HCT116 (cell line): Measurements from ENCODE around the gene PLVAP. TPM values are rescaled to one million over a fixed set of nuclear protein-coding genes. Genes with fewer than 3 reads are reported as not detected.

Experiments
- ATAC-seq: fragments of 200-7000 bp; cut with Tn5 transposase; 2 replicates; pipeline ENCODE4 v1.9.1; 2020; ENCODE audit warnings: mild to moderate bottlenecking, moderate library complexity
- BruUV-seq: library from RNA; stranded (reverse); fragments of 400-500 nt; replicated peaks from 2 replicates; lab custom pipeline; 2021; lab: Mats Ljungman, UMichigan
- CTCF ChIA-PET: fragments of 300-600 bp; sonication (Branson Sonifier 250); formaldehyde crosslinking; loops from one replicate; lab custom pipeline; 2021; ENCODE audit warnings: antibody characterized with exemption; lab: Charles Lee
- POLR2A ChIA-PET: fragments of 300-600, 350-600 bp; sonication (Branson Sonifier 250); formaldehyde crosslinking; loops from one replicate; lab custom pipeline; 2021; ENCODE audit warnings: antibody characterized with exemption; lab: Charles Lee
- RAD21 ChIA-PET, 2 experiments: fragments of 300-600 bp; sonication (Branson Sonifier 250); formaldehyde crosslinking; loops; one replicate each; lab custom pipeline; 2023; ENCODE audit warnings: low total read pairs in 2 of 2; ENCODE audit not compliant: uncharacterized antibody in 2 of 2, unreplicated experiment in 2 of 2, low non-redundant PET in 1 of 2; lab: Charles Lee
- DNase-seq: peaks from one replicate; pipeline ENCODE4 v3.0.0-alpha.2; 2010; ENCODE audit warnings: low read depth, low spot score
- H2AFZ ChIP-seq: fragments of 200-600 bp; shearing (Covaris generic), sonication (generic); 2 replicates; pipeline ENCODE4 v1.6.1; 2017; ENCODE audit warnings: low read depth, mixed run types, mixed read lengths, antibody characterized with exemption, low read length; ENCODE audit not compliant: poor library complexity, severe bottlenecking
- H3K27ac ChIP-seq: 2 replicates; pipeline ENCODE4 v1.5.1; 2012; ENCODE audit warnings: low read depth, low read length
- H3K27me3 ChIP-seq: fragments of 200-600 bp; sonication (generic); 2 replicates; pipeline ENCODE4 v1.6.1; 2016; ENCODE audit warnings: mixed run types, low read length, mixed read lengths; ENCODE audit not compliant: insufficient read depth
- H3K36me3 ChIP-seq, 2 experiments: fragments of 200-500 bp in 1 of 2; fragments of 200-600 bp in 1 of 2; sonication (Bioruptor generic) in 1 of 2; sonication (generic) in 1 of 2; 2 replicates each; pipeline versions ENCODE4 v1.5.1 to v1.6.1; 2014 to 2016; ENCODE audit warnings: low read length in 2 of 2, inconsistent platforms in 1 of 2, mixed read lengths in 1 of 2, mixed run types in 1 of 2; ENCODE audit not compliant: insufficient read depth in 2 of 2, control insufficient read depth in 1 of 2
- H3K4me1 ChIP-seq, 2 experiments: fragments of 200-600 bp in 1 of 2; sonication (generic) in 1 of 2; 2 replicates each; pipeline versions ENCODE4 v1.5.1 to v1.6.1; 2012 to 2017; ENCODE audit warnings: low read length in 2 of 2, inconsistent platforms in 1 of 2, mild to moderate bottlenecking in 1 of 2, mixed read lengths in 1 of 2, mixed run types in 1 of 2, moderate library complexity in 1 of 2; ENCODE audit not compliant: insufficient read depth in 2 of 2, control insufficient read depth in 1 of 2
- H3K4me2 ChIP-seq: fragments of 200-600 bp; sonication (generic); 2 replicates; pipeline ENCODE4 v1.6.1; 2017; ENCODE audit warnings: mixed run types, low read length, mixed read lengths
- H3K4me3 ChIP-seq, 2 experiments: fragments of 200-600 bp in 1 of 2; sonication (generic) in 1 of 2; replicated peaks in 1 of 2; 2 replicates each; pipeline ENCODE4 v1.5.1; 2011 to 2016; ENCODE audit warnings: low read length in 2 of 2, control low read depth in 1 of 2, low read depth in 1 of 2, mild to moderate bottlenecking in 1 of 2, mixed read lengths in 1 of 2, mixed run types in 1 of 2
- H3K79me2 ChIP-seq: fragments of 200-600 bp; sonication (generic); 2 replicates; pipeline ENCODE4 v1.6.1; 2017; ENCODE audit warnings: mild to moderate bottlenecking, mixed run types, low read length, moderate library complexity, mixed read lengths; ENCODE audit not compliant: insufficient read depth
- H3K9ac ChIP-seq: fragments of 200-600 bp; sonication (generic); 2 replicates; pipeline ENCODE4 v1.6.1; 2016; ENCODE audit warnings: low read length, mixed read lengths
- H3K9me2 ChIP-seq: fragments of 200-600 bp; sonication (generic), shearing (Covaris generic); 2 replicates; pipeline ENCODE4 v1.6.1; 2017; ENCODE audit warnings: mixed run types, mild to moderate bottlenecking, moderate library complexity; ENCODE audit not compliant: insufficient read depth
- H3K9me3 ChIP-seq, 2 experiments: fragments of 200-500 bp in 1 of 2; fragments of 200-600 bp in 1 of 2; sonication (Bioruptor generic) in 1 of 2; sonication (generic) in 1 of 2; 2 replicates each; pipeline ENCODE4 v1.6.1; 2014 to 2017; ENCODE audit warnings: low read length in 2 of 2, mixed read lengths in 2 of 2, inconsistent platforms in 1 of 2, low read depth in 1 of 2, mild to moderate bottlenecking in 1 of 2, mixed run types in 1 of 2, moderate library complexity in 1 of 2; ENCODE audit not compliant: control insufficient read depth in 1 of 2, insufficient read depth in 1 of 2
- H4K20me1 ChIP-seq: fragments of 200-600 bp; sonication (generic), shearing (Covaris generic); 2 replicates; pipeline ENCODE4 v1.6.1; 2017; ENCODE audit warnings: mixed run types, mild to moderate bottlenecking, moderate library complexity; ENCODE audit not compliant: insufficient read depth
- CBX3 ChIP-seq: IDR thresholded peaks from 2 replicates; pipeline ENCODE4 v1.6.1; 2012; ENCODE audit warnings: low read depth
- ELF1 ChIP-seq: IDR thresholded peaks from 2 replicates; pipeline ENCODE4 v1.6.1; 2012; ENCODE audit warnings: low read depth, borderline replicate concordance
- EZH2 ChIP-seq: fragments of 200-600 bp; sonication (generic); IDR thresholded peaks from 2 replicates; pipeline ENCODE4 v1.6.1; 2017; ENCODE audit warnings: antibody characterized with exemption, mixed run types
- FOSL1 ChIP-seq: IDR thresholded peaks from 2 replicates; pipeline ENCODE4 v1.6.1; 2012; ENCODE audit warnings: low read depth
- JUND ChIP-seq: IDR thresholded peaks from 2 replicates; pipeline ENCODE4 v1.6.1; 2012
- POLR2A ChIP-seq: IDR thresholded peaks from 2 replicates; pipeline ENCODE4 v1.7.0; 2011; ENCODE audit warnings: borderline replicate concordance; ENCODE audit not compliant: insufficient read depth, insufficient read length; ENCODE audit errors: extremely low read depth
- POLR2AphosphoS5 ChIP-seq: IDR thresholded peaks from 2 replicates; pipeline ENCODE4 v1.6.1; 2011; ENCODE audit warnings: mild to moderate bottlenecking, low read depth, low read length, moderate library complexity
- RAD21 ChIP-seq: IDR thresholded peaks from 2 replicates; pipeline ENCODE4 v1.6.1; 2012; ENCODE audit warnings: low read depth, mild to moderate bottlenecking
- SIN3A ChIP-seq: IDR thresholded peaks from 2 replicates; pipeline ENCODE4 v1.6.1; 2012; ENCODE audit warnings: low read depth
- SP1 ChIP-seq: IDR thresholded peaks from 2 replicates; pipeline ENCODE4 v1.6.1; 2012; ENCODE audit warnings: low read depth
- ZFX ChIP-seq: fragments of 450-650 bp; IDR thresholded peaks from 2 replicates; pipeline ENCODE4 v1.6.1; 2017
- ZNF274 ChIP-seq: fragments of 200-500 bp; sonication (Bioruptor generic); IDR thresholded peaks from 2 replicates; pipeline ENCODE4 v1.6.1; 2014; ENCODE audit warnings: mild to moderate bottlenecking, low read depth, low read length, inconsistent platforms
- intact Hi-C: fragments of 100-400 bp; cut with micrococcal nuclease; formaldehyde crosslinking; loops from 2 replicates; pipeline ENCODE4 v1.10.0; 2022
- total RNA-seq: library from RNA; stranded (reverse); gene quantifications from one replicate; pipeline ENCODE4 v1.2.1, GENCODE V29; 2021; ENCODE audit not compliant: unreplicated experiment
- TF ChIP-seq, protein P1 (sequence below): IDR thresholded peaks from 2 replicates; pipeline ENCODE4 v1.6.1; 2012
- TF ChIP-seq, protein P2 (sequence below): IDR thresholded peaks from 2 replicates; pipeline ENCODE4 v1.6.1; 2012

Gene PLVAP
- total RNA-seq, 1 experiment from 2014 or later: 0.47 TPM

DNA sequence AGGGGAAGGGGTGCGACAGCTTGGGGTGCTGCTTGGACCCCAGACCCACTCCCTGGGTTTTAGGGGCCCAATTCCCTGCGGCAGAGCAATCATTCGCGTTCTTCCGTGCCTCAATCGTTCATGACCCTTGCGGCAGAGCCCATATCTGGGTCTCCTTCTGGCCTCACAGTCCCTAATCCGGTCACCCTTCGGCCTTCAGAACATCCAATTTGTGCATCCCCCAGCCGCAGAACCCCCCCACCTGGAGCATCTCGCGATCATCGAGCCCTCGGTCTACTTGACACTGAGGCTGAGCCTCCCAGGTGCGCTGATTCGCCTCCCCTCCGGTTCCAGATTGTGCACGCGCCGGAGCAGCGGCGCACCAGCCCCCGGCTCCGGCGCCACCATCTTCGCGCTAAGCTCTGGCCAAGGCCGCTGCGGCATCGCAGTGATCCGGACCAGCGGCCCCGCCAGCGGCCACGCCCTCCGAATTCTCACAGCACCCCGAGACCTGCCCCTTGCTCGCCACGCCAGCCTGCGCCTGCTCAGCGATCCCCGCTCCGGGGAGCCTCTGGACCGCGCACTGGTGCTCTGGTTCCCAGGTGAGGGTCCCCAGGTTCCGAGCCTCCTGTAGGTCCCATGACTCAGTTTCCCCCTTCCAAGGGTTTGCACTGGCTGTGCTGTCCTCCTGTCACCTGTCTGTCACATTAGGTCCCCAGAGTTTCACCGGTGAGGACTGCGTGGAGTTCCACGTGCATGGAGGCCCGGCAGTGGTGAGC is 39.3 kb downstream of the PLVAP start:
- peak; percentile 4; the same call in 1 of the 2 replicates for ATAC-seq
- Histone ChIP-seq H4K20me1 (no peaks in the 10 kb centered on the region), H3K9me2 (no peaks in the 10 kb centered on the region), H3K9ac (peak overlapping the region; percentile 89), H3K4me3 (peak overlapping the region; percentile 85 to 99), H3K4me2 (peak overlapping the region; percentile 97), H3K9me3 (no peaks in the 10 kb centered on the region), H3K36me3 (peaks cover 3 to 9% of the 10 kb centered on the region in 2 experiments; a peak in 1 of 4 replicates), H2AFZ (no peak overlapping the region), H3K4me1 (peaks cover 37 to 64% of the 10 kb centered on the region in 2 experiments), H3K27ac (peak overlapping the region; percentile 93), H3K79me2 (peaks cover 21% of the 10 kb centered on the region), H3K27me3 (no peaks in the 10 kb centered on the region)
- intact Hi-C loops: no loop called here
- no peak for DNase-seq
- TF ChIP-seq ZNF274 (no peak), ELF1 (no peak), SP1 (no peak), POLR2A (no peak), RAD21 (no peak), JUND (no peak), ZFX (peak; percentile 67; the same call in 1 of the 2 replicates), SIN3A (no peak; the same call in 1 of the 2 replicates), CBX3 (no peak), POLR2AphosphoS5 (no peak), EZH2 (no peak), FOSL1 (no peak)
- TF ChIP-seq, protein P1, sequence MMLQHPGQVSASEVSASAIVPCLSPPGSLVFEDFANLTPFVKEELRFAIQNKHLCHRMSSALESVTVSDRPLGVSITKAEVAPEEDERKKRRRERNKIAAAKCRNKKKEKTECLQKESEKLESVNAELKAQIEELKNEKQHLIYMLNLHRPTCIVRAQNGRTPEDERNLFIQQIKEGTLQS: no peak
- TF ChIP-seq, protein P2, sequence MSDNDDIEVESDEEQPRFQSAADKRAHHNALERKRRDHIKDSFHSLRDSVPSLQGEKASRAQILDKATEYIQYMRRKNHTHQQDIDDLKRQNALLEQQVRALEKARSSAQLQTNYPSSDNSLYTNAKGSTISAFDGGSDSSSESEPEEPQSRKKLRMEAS: peak; percentile 43
- ChIA-PET POLR2A (interaction anchor here (0.7 to 1.6 kb wide), 2 partner anchors 26 to 29 kb away, joined by 3 to 5 read pairs; partner anchors contain the start of gene DDA1), CTCF (no interaction called here), RAD21 (no interaction called here)
- BruUV-seq: TSS peak; percentile 58
